GM23248 (cell line): ENCODE data around the gene ADAM12. TPM values are rescaled to one million over a fixed set of nuclear protein-coding genes. Genes with fewer than 3 reads are reported as not detected.

ENCODE experiments used
- DNase-seq: peaks from one replicate; pipeline ENCODE4 v3.0.0-alpha.2; 2015
- H2AFZ ChIP-seq: fragments of 200-600 bp; sonication (generic); 2 replicates; pipeline ENCODE4 v1.6.1; 2016; ENCODE audit warnings: antibody characterized with exemption
- H3F3A ChIP-seq: fragments of 200-600 bp; sonication (generic); 2 replicates; pipeline ENCODE4 v1.6.1; 2016; ENCODE audit warnings: mild to moderate bottlenecking, antibody characterized with exemption, mixed run types; ENCODE audit not compliant: insufficient read depth
- H3K27ac ChIP-seq: fragments of 200-600 bp; sonication (generic); 2 replicates; pipeline ENCODE4 v1.5.1; 2016; ENCODE audit warnings: mild to moderate bottlenecking
- H3K27me3 ChIP-seq: fragments of 200-600 bp; sonication (generic); replicated peaks from 2 replicates; pipeline ENCODE4 v1.6.1; 2016; ENCODE audit warnings: mild to moderate bottlenecking; ENCODE audit not compliant: insufficient read depth
- H3K36me3 ChIP-seq: fragments of 200-600 bp; sonication (generic); 2 replicates; pipeline ENCODE4 v1.6.1; 2016; ENCODE audit warnings: low read depth, mild to moderate bottlenecking
- H3K4me1 ChIP-seq: fragments of 200-600 bp; sonication (generic); 2 replicates; pipeline ENCODE4 v1.6.1; 2016; ENCODE audit warnings: mild to moderate bottlenecking; ENCODE audit not compliant: insufficient read depth
- H3K4me2 ChIP-seq: fragments of 200-600 bp; sonication (generic); one replicate; pipeline ENCODE4 v1.6.1; 2016; ENCODE audit warnings: mild to moderate bottlenecking; ENCODE audit not compliant: unreplicated experiment
- H3K4me3 ChIP-seq: fragments of 200-600 bp; sonication (generic); 2 replicates; pipeline ENCODE4 v1.5.1; 2016; ENCODE audit warnings: mild to moderate bottlenecking
- H3K79me2 ChIP-seq: fragments of 200-600 bp; sonication (generic); 2 replicates; pipeline ENCODE4 v1.6.1; 2016; ENCODE audit warnings: mild to moderate bottlenecking; ENCODE audit not compliant: insufficient read depth
- H3K9ac ChIP-seq: fragments of 200-600 bp; sonication (generic); 2 replicates; pipeline ENCODE4 v1.6.1; 2016; ENCODE audit warnings: mild to moderate bottlenecking
- H3K9me2 ChIP-seq: fragments of 200-600 bp; sonication (generic); 2 replicates; pipeline ENCODE4 v1.6.1; 2016; ENCODE audit warnings: mixed run types, mild to moderate bottlenecking, moderate library complexity; ENCODE audit not compliant: insufficient read depth
- H3K9me3 ChIP-seq: fragments of 200-600 bp; sonication (generic); one replicate; pipeline ENCODE4 v1.6.1; 2017; ENCODE audit warnings: low read depth
- H4K20me1 ChIP-seq: fragments of 200-600 bp; sonication (generic); 2 replicates; pipeline ENCODE4 v1.6.0; 2016; ENCODE audit not compliant: insufficient read depth
- EZH2 ChIP-seq: fragments of 200-600 bp; sonication (generic); IDR thresholded peaks from 2 replicates; pipeline ENCODE4 v1.6.1; 2018; ENCODE audit warnings: antibody characterized with exemption, mild to moderate bottlenecking; ENCODE audit not compliant: insufficient read depth, poor library complexity, severe bottlenecking
- EZH2phosphoT487 ChIP-seq: fragments of 200-600 bp; sonication (generic); IDR thresholded peaks from 2 replicates; pipeline ENCODE4 v1.6.1; 2018; ENCODE audit warnings: antibody characterized with exemption, moderate library complexity, mild to moderate bottlenecking, low read depth; ENCODE audit not compliant: insufficient read depth
- WGBS, 2 experiments: methylation state at CpG; one replicate each; pipeline ENCODE4 v1.1.6; 2015 to 2017; ENCODE audit warnings: low lambda C conversion rate in 2 of 2, low coverage in 1 of 2; ENCODE audit errors: missing lambda C conversion rate in 2 of 2; 5-methylcytosine and 5-hydroxymethylcytosine counted together
- in situ Hi-C: fragments of 300-500 bp; cut with MboI; formaldehyde crosslinking; loops from 2 replicates; pipeline ENCODE4 v1.15.0; 2020
- polyA plus RNA-seq: library from polyadenylated mRNA; unstranded; fragments of >200 nt; fragmentation: Nextera tagmentation; extraction: Ambion mirVana; gene quantifications from 2 replicates; pipeline ENCODE4 v1.2.1, GENCODE V29; 2016
- total RNA-seq: library from RNA; depleted of rRNA; stranded (reverse); fragments of >200 nt; shearing (Covaris generic); gene quantifications from 2 replicates; pipeline ENCODE4 v1.2.3, GENCODE V29; 2014

Gene ADAM12
- total and polyA plus RNA-seq, 2 experiments from 2014 or later: 58.4 to 127 TPM

DNA sequence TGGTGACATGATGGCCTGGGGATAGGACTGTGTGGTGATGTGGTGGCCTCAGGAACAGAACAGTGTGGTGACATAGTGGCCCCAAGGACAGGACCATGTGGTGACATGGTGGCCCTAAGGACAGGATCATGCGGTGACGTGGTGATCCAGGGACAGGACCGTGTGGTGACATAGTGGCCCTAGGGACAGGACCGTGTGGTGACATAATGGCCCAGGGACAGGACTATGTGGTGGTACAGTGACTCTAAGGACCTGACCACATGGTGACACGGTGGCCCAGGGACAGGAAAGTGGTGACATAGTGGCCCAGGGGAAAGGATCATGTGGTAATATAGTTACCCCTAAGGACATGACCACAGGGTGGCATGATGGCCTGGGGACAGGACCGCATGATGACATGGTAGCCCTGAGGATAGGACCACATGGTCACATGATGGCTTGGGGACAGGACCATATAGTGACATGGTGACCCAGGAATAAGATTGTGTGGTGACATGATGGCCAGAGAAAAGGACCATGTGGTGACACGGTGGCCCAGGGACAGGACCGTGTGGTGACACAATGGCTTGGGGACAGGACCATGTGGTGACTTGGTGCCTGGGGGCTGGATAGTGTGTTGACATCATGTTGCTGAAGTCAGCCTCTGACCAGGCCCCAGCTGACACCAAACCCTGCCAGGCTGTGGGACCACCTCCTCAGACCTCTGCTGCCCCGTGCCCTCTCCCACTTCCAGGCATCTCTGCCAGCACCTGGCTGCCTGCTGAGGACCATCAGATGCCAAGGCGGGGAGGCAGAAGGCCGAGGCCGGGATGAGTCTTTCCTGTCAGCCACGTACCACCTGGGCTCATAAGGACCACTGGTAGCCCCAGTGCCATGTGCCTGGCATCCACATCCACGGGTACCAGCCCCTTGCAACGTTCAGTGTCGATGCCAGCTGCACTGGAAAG lies 99.5 kb downstream of the ADAM12 start:
- no peak overlapping the region for H3K9ac ChIP-seq
- no peak overlapping the region for H3K27ac ChIP-seq
- no peaks in the 10 kb centered on the region for H3K36me3 ChIP-seq
- no peak overlapping the region for H2AFZ ChIP-seq
- no peak for TF ChIP-seq EZH2phosphoT487
- no peak for TF ChIP-seq EZH2
- H3K79me2 ChIP-seq: peaks cover 78% of the 10 kb centered on the region
- no peak for DNase-seq
- H3K9me2 ChIP-seq: no peaks in the 10 kb centered on the region
- 96% methylated on average over 16 of the region's 16 CpGs for WGBS, 2 experiments
- in situ Hi-C loops: no loop called here
- no peaks in the 10 kb centered on the region for H3K9me3 ChIP-seq
- H3K4me1 ChIP-seq: peaks cover under 1% of the 10 kb centered on the region; the same call in 1 of the 2 replicates
- H3K4me2 ChIP-seq: no peak overlapping the region
- H4K20me1 ChIP-seq: no peaks in the 10 kb centered on the region
- no peaks in the 10 kb centered on the region for H3F3A ChIP-seq
- H3K4me3 ChIP-seq: no peak overlapping the region
- H3K27me3 ChIP-seq: no peaks in the 10 kb centered on the region

DNA sequence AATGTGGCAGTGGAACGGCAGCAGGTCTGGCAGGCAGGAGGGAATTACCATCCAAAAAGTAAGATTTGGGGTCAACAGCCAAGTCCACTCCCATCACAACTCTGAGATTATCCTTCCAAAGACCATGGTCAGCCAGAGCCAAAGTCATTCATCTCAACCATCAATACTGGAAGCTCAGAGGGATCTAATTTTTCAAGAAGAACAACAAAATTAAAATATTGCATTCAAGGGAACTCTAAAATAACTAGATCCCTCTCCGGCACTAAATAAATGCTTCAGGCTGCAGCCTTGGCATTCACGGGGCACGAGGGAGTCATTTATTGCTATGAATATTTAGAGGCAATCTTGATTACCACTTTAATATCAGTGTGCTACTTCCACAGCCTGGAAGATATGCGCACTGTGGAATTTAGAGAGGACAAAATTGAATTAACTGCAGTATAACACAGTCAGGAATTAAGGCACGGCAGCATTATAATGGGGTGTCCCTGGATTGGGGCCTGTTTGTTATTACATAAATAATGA lies 102.0 kb downstream of the ADAM12 start:
- TF ChIP-seq EZH2phosphoT487: no peak
- no peak for TF ChIP-seq EZH2
- Histone ChIP-seq H3K4me3 (no peak overlapping the region), H3K79me2 (peaks cover 75% of the 10 kb centered on the region), H3K4me1 (no peaks in the 10 kb centered on the region), H3K27me3 (no peaks in the 10 kb centered on the region), H4K20me1 (no peaks in the 10 kb centered on the region), H3K9ac (no peak overlapping the region), H3K36me3 (no peaks in the 10 kb centered on the region), H2AFZ (no peak overlapping the region), H3K9me3 (no peaks in the 10 kb centered on the region), H3K9me2 (no peaks in the 10 kb centered on the region), H3K4me2 (no peak overlapping the region), H3K27ac (no peak overlapping the region), H3F3A (0 out of 2 replicates have a peak, but pooled peaks cover 4% of the 10 kb centered on the region)
- WGBS, 2 experiments: 48 to 51% methylated on average over 6 of the region's 6 CpGs
- no peak for DNase-seq
- in situ Hi-C loops: no loop called here

DNA sequence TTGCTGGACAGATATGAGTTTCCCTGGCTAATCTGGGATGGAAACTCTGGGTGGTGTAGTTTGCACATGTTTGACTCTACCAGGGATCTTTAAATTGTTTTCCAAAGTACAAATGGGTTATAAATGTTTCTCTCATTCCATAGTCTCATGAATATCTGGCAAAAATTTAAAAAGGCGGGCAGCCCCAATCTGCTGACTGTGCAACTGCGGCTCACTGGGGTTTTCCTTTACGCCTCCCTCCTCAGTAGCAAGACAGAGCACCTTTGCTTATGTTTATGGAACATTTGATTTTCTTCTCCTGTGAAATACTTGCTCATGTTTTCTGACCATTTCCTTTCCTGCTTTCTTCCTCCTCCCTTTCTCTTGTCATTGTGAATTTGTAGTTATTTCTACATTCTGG lies 105.0 kb downstream of the ADAM12 start:
- Histone ChIP-seq H3K4me3 (no peak overlapping the region), H3K79me2 (peaks cover 47% of the 10 kb centered on the region), H3K4me1 (no peaks in the 10 kb centered on the region), H4K20me1 (no peaks in the 10 kb centered on the region), H3K27ac (no peak overlapping the region), H3K4me2 (no peak overlapping the region), H3K9ac (no peak overlapping the region), H2AFZ (no peak overlapping the region), H3F3A (peaks cover 18% of the 10 kb centered on the region; the same call in 1 of the 2 replicates), H3K9me2 (no peaks in the 10 kb centered on the region), H3K36me3 (no peaks in the 10 kb centered on the region), H3K9me3 (no peaks in the 10 kb centered on the region), H3K27me3 (no peaks in the 10 kb centered on the region)
- in situ Hi-C loops: no loop called here
- 97 to 98% methylated on average over 3 of the region's 3 CpGs for WGBS, 2 experiments
- no peak for DNase-seq
- TF ChIP-seq EZH2 (no peak), EZH2phosphoT487 (no peak)

DNA sequence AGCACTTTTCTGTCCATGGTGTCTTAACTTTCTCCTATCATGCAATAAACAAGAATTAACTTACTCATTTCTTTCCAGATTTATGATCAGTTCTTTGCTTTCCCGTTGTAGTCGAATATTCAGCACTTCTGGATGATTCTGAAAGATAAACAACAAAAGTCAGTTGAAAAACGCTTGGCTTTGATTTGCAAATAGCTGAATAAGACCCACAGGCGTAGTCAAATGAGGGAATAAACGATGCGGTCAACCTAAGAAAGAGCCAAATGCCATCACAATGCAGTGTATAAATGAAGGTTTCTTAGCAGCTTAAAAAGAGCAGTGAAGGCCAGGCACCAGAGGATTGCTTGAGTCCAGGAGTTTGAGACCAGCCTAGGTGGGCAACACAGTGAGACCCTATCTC lies 109.4 kb downstream of the ADAM12 start:
- Histone ChIP-seq H3K4me2 (no peak overlapping the region), H4K20me1 (no peaks in the 10 kb centered on the region), H3K9me2 (no peaks in the 10 kb centered on the region), H3K4me1 (no peaks in the 10 kb centered on the region), H3K36me3 (peaks cover 22% of the 10 kb centered on the region), H3K9me3 (no peaks in the 10 kb centered on the region), H3K27ac (no peak overlapping the region), H3K79me2 (peaks cover 29% of the 10 kb centered on the region), H2AFZ (no peak overlapping the region), H3F3A (peaks cover 34% of the 10 kb centered on the region; the same call in 1 of the 2 replicates), H3K4me3 (no peak overlapping the region), H3K27me3 (no peaks in the 10 kb centered on the region), H3K9ac (no peak overlapping the region)
- in situ Hi-C loops: no loop called here
- no peak for TF ChIP-seq EZH2
- TF ChIP-seq EZH2phosphoT487: no peak
- no peak for DNase-seq
- 65 to 67% methylated on average over 6 of the region's 6 CpGs for WGBS, 2 experiments
